Gastrocnemius medialis (tissue), 4 donors: ENCODE results near the gene TENT5C. TPM values are rescaled to one million over a fixed set of nuclear protein-coding genes. Genes with fewer than 3 reads are reported as not detected.

Source experiments
- ATAC-seq, 2 donors: fragments of 150-250 bp; one replicate each; pipeline ENCODE4 v1.9.1; 2016
- DNase-seq, 2 donors: peaks; one replicate each; pipeline ENCODE4 v3.0.0-alpha.2; 2019
- H3K27ac ChIP-seq, 4 donors: fragments of 200-600 bp; sonication (generic); 1 replicate in 1 of 4; 2 replicates in 3 of 4; pipeline ENCODE4 v1.5.1; 2016 to 2018; ENCODE audit warnings: mild to moderate bottlenecking in 2 of 4, moderate library complexity in 1 of 4
- H3K27me3 ChIP-seq, 3 donors: fragments of 200-600 bp; sonication (generic) in 2 of 3; 1 replicate in 1 of 3; 2 replicates in 2 of 3; pipeline versions ENCODE4 v1.5.1 to v1.6.0; 2016 to 2019; ENCODE audit warnings: mild to moderate bottlenecking in 1 of 3, moderate library complexity in 1 of 3
- H3K36me3 ChIP-seq, 2 donors: fragments of 200-600 bp; sonication (generic) in 1 of 2; one replicate each; pipeline ENCODE4 v1.5.1; 2017 to 2018
- H3K4me1 ChIP-seq, 2 donors: fragments of 200-600 bp; sonication (generic) in 1 of 2; one replicate each; pipeline ENCODE4 v1.5.1; 2016 to 2017; ENCODE audit warnings: mild to moderate bottlenecking in 2 of 2
- H3K4me3 ChIP-seq, 4 donors: fragments of 200-600 bp; sonication (generic) in 3 of 4; 1 replicate in 1 of 4; 2 replicates in 3 of 4; pipeline ENCODE4 v1.5.1; 2016 to 2019; ENCODE audit warnings: mild to moderate bottlenecking in 2 of 4
- H3K9me3 ChIP-seq, 3 donors: fragments of 200-600 bp; sonication (generic) in 2 of 3; 1 replicate in 1 of 3; 2 replicates in 2 of 3; pipeline ENCODE4 v1.5.1; 2016 to 2019
- CTCF ChIP-seq, 5 experiments: fragments of 450-650 bp in 3 of 5; fragments of 200-600 bp in 2 of 5; sonication (generic) in 2 of 5; IDR thresholded peaks in 4 of 5; conservative IDR thresholded peaks in 1 of 5; 1 replicate in 4 of 5; 2 replicates in 1 of 5; pipeline ENCODE4 v1.5.1; 2016 to 2019; ENCODE audit warnings: antibody characterized with exemption in 5 of 5, mild to moderate bottlenecking in 3 of 5, moderate library complexity in 3 of 5
- POLR2A ChIP-seq, 2 donors: fragments of 450-650 bp; IDR thresholded peaks; one replicate each; pipeline ENCODE4 v1.6.1; 2017; ENCODE audit warnings: antibody characterized with exemption in 2 of 2, mild to moderate bottlenecking in 2 of 2, moderate library complexity in 2 of 2
- in situ Hi-C, 4 donors: fragments of 200-750 bp; cut with MboI; loops; one replicate each; pipeline versions ENCODE4 v1.15.0 to v1.8.0; 2017; ENCODE audit warnings: low sequenced_read_pairs in 4 of 4
- intact Hi-C: fragments of 100-400 bp; cut with DNase I; formaldehyde crosslinking; loops from one replicate; pipeline ENCODE4 v1.15.1; 2023; ENCODE audit warnings: low total_unique reads
- total RNA-seq, 4 donors: library from RNA; depleted of rRNA; stranded (reverse); fragments of >200 nt; gene quantifications; one replicate each; pipeline versions ENCODE4 v1.1.0 to v1.2.3, GENCODE V29; 2016

TENT5C gene
- total RNA-seq, 4 donors from 2014 or later: 2.3 to 21.8 (median 6.4) TPM

GRCh38 chr1:117563492-117563875, 42.4 kb upstream of the TENT5C start:
- intact Hi-C loops: no loop called here
- in situ Hi-C loops: no loop called here

GRCh38 chr1:117564227-117565075, 41.4 kb upstream of the TENT5C start:
- H3K4me1 ChIP-seq: no peaks in the 10 kb centered on the region
- no peaks in the 10 kb centered on the region for H3K27me3 ChIP-seq
- no peak overlapping the region for H3K27ac ChIP-seq
- H3K36me3 ChIP-seq: no peaks in the 10 kb centered on the region
- no peaks in the 10 kb centered on the region for H3K9me3 ChIP-seq
- no peak for ATAC-seq
- in situ Hi-C loops: no loop called here
- intact Hi-C loops: no loop called here
- no peak for DNase-seq
- H3K4me3 ChIP-seq: no peak overlapping the region
- TF ChIP-seq POLR2A (IDR thresholded peaks at IDR 0.05) (no peak), CTCF (IDR thresholded peaks at IDR 0.05 in 4 of 5, conservative IDR thresholded peaks at IDR 0.05 in 1 of 5) (no peak)

More at GRCh38 chr1:117563492-117563875, 42.4 kb upstream of the TENT5C start:
- ATAC-seq (no peak), DNase-seq (no peak)
- Histone ChIP-seq H3K4me3 (no peak overlapping the region), H3K9me3 (no peaks in the 10 kb centered on the region), H3K27ac (no peak overlapping the region), H3K4me1 (no peaks in the 10 kb centered on the region), H3K36me3 (no peaks in the 10 kb centered on the region), H3K27me3 (no peaks in the 10 kb centered on the region)
- TF ChIP-seq CTCF (IDR thresholded peaks at IDR 0.05 in 4 of 5, conservative IDR thresholded peaks at IDR 0.05 in 1 of 5): no peak
- no peak for TF ChIP-seq POLR2A (IDR thresholded peaks at IDR 0.05)

- no peaks in the 10 kb centered on the region for H3K4me1 ChIP-seq
- no peak overlapping the region for H3K4me3 ChIP-seq
- H3K27me3 ChIP-seq: no peaks in the 10 kb centered on the region
- intact Hi-C loops: no loop called here
- ATAC-seq (no peak), DNase-seq (no peak)
- H3K36me3 ChIP-seq: no peaks in the 10 kb centered on the region
- no peak overlapping the region for H3K27ac ChIP-seq
- TF ChIP-seq POLR2A (IDR thresholded peaks at IDR 0.05): no peak
- in situ Hi-C loops: no loop called here
- H3K9me3 ChIP-seq: no peaks in the 10 kb centered on the region
Measured at GRCh38 chr1:117565076-117565556, 40.7 kb upstream of the TENT5C start.

GRCh38 chr1:117565745-117566455, 39.9 kb upstream of the TENT5C start:
- DNase-seq: no peak
- Histone ChIP-seq H3K36me3 (no peaks in the 10 kb centered on the region), H3K9me3 (no peaks in the 10 kb centered on the region), H3K4me3 (no peak overlapping the region), H3K27me3 (no peaks in the 10 kb centered on the region), H3K27ac (no peak overlapping the region), H3K4me1 (no peaks in the 10 kb centered on the region)
- no peak for TF ChIP-seq CTCF (IDR thresholded peaks at IDR 0.05 in 4 of 5, conservative IDR thresholded peaks at IDR 0.05 in 1 of 5)
- TF ChIP-seq POLR2A (IDR thresholded peaks at IDR 0.05): no peak
- intact Hi-C loops (no loop called here), in situ Hi-C loops (no loop called here)
- no peak for ATAC-seq

GRCh38 chr1:117566556-117566955, 39.3 kb upstream of the TENT5C start:
- no peak for DNase-seq
- no peaks in the 10 kb centered on the region for H3K9me3 ChIP-seq
- intact Hi-C loops: no loop called here
- H3K27ac ChIP-seq: no peak overlapping the region
- H3K36me3 ChIP-seq: no peaks in the 10 kb centered on the region
- H3K4me1 ChIP-seq: no peaks in the 10 kb centered on the region
- in situ Hi-C loops: no loop called here
- ATAC-seq: no peak
- H3K27me3 ChIP-seq: no peaks in the 10 kb centered on the region
- no peak for TF ChIP-seq POLR2A (IDR thresholded peaks at IDR 0.05)
- TF ChIP-seq CTCF (IDR thresholded peaks at IDR 0.05 in 4 of 5, conservative IDR thresholded peaks at IDR 0.05 in 1 of 5): no peak
- H3K4me3 ChIP-seq: no peak overlapping the region
